ENCODE results near the gene ENPP5. TPM values are rescaled to one million over a fixed set of nuclear protein-coding genes. Genes with fewer than 3 reads are reported as not detected.

ENPP5 gene
- total RNA-seq, 1 donor from 2014 or later, result 1.4 TPM

GRCh38 chr6:46218457-46218856, 47.7 kb upstream of the ENPP5 start:
- Histone ChIP-seq H3K4me3 (ENCODE audit: insufficient read depth, low read depth, low read length) (no peak overlapping the region), H3K36me3 (ENCODE audit: insufficient read depth, low read length) (no peaks in the 10 kb centered on the region), H4K20me1 (ENCODE audit: insufficient read depth, low read length) (no peaks in the 10 kb centered on the region), H3K9me3 (ENCODE audit: insufficient read depth, low read depth, low read length) (no peaks in the 10 kb centered on the region), H2AFZ (ENCODE audit: low read depth, low read length) (no peak overlapping the region), H3K4me1 (ENCODE audit: insufficient read depth, low read length) (no peaks in the 10 kb centered on the region), H3K27ac (ENCODE audit: low read depth, low read length) (no peak overlapping the region), H3K79me2 (ENCODE audit: insufficient read depth, low read length) (no peaks in the 10 kb centered on the region), H3K4me2 (ENCODE audit: low read length) (no peak overlapping the region), H3K9ac (ENCODE audit: low read length) (no peak overlapping the region), H3K27me3 (ENCODE audit: insufficient read depth, low read length) (peaks cover 3% of the 10 kb centered on the region)
- no peak for TF ChIP-seq CTCF (IDR thresholded peaks at IDR 0.05; ENCODE audit: insufficient read depth, low read depth, low read length)
- no peak for DNase-seq (ENCODE audit: low read depth)
- FAIRE-seq, result no peak
- Mint-ChIP-seq H3K9me3 (ENCODE audit: unreplicated experiment) (peaks cover under 1% of the 10 kb centered on the region), H3K4me3 (ENCODE audit: unreplicated experiment) (no peak overlapping the region), H3K36me3 (ENCODE audit: low read depth, unreplicated experiment) (no peaks in the 10 kb centered on the region), H3K4me1 (ENCODE audit: low read depth, unreplicated experiment) (no peaks in the 10 kb centered on the region), H3K27ac (ENCODE audit: unreplicated experiment) (no peak overlapping the region), H3K27me3 (ENCODE audit: low read depth, unreplicated experiment) (no peaks in the 10 kb centered on the region)

- H4K20me1 ChIP-seq (ENCODE audit: insufficient read depth, low read length), result no peaks in the 10 kb centered on the region
- peaks cover 3% of the 10 kb centered on the region for H3K27me3 ChIP-seq (ENCODE audit: insufficient read depth, low read length)
- H3K4me1 Mint-ChIP-seq (ENCODE audit: low read depth, unreplicated experiment), result no peaks in the 10 kb centered on the region
- H3K79me2 ChIP-seq (ENCODE audit: insufficient read depth, low read length), result no peaks in the 10 kb centered on the region
- no peak overlapping the region for H3K4me2 ChIP-seq (ENCODE audit: low read length)
- H3K9me3 ChIP-seq (ENCODE audit: insufficient read depth, low read depth, low read length), result no peaks in the 10 kb centered on the region
- no peak for DNase-seq (ENCODE audit: low read depth)
- H3K36me3 Mint-ChIP-seq (ENCODE audit: low read depth, unreplicated experiment), result no peaks in the 10 kb centered on the region
- H3K4me1 ChIP-seq (ENCODE audit: insufficient read depth, low read length), result no peaks in the 10 kb centered on the region
- peaks cover 3% of the 10 kb centered on the region for H3K9me3 Mint-ChIP-seq (ENCODE audit: unreplicated experiment)
- no peaks in the 10 kb centered on the region for H3K36me3 ChIP-seq (ENCODE audit: insufficient read depth, low read length)
- H3K9ac ChIP-seq (ENCODE audit: low read length), result no peak overlapping the region
- FAIRE-seq, result no peak
- no peak overlapping the region for H3K4me3 ChIP-seq (ENCODE audit: insufficient read depth, low read depth, low read length)
- TF ChIP-seq CTCF (IDR thresholded peaks at IDR 0.05; ENCODE audit: insufficient read depth, low read depth, low read length) (no peak), EZH2 (IDR thresholded peaks at IDR 0.05; ENCODE audit: insufficient read depth, low read length) (no peak)
- no peak overlapping the region for H3K27ac ChIP-seq (ENCODE audit: low read depth, low read length)
- no peak overlapping the region for H3K27ac Mint-ChIP-seq (ENCODE audit: unreplicated experiment)
- no peaks in the 10 kb centered on the region for H3K27me3 Mint-ChIP-seq (ENCODE audit: low read depth, unreplicated experiment)
- H2AFZ ChIP-seq (ENCODE audit: low read depth, low read length), result no peak overlapping the region
- no peak overlapping the region for H3K4me3 Mint-ChIP-seq (ENCODE audit: unreplicated experiment)
Observed at GRCh38 chr6:46217671-46218131, 46.9 kb upstream of the ENPP5 start.

- Histone ChIP-seq H3K4me1 (ENCODE audit: insufficient read depth, low read length) (no peaks in the 10 kb centered on the region), H3K27ac (ENCODE audit: low read depth, low read length) (no peak overlapping the region), H4K20me1 (ENCODE audit: insufficient read depth, low read length) (no peaks in the 10 kb centered on the region), H3K4me2 (ENCODE audit: low read length) (no peak overlapping the region), H3K9ac (ENCODE audit: low read length) (no peak overlapping the region), H2AFZ (ENCODE audit: low read depth, low read length) (no peak overlapping the region), H3K79me2 (ENCODE audit: insufficient read depth, low read length) (no peaks in the 10 kb centered on the region), H3K4me3 (ENCODE audit: insufficient read depth, low read depth, low read length) (no peak overlapping the region), H3K27me3 (ENCODE audit: insufficient read depth, low read length) (peaks cover 3% of the 10 kb centered on the region), H3K36me3 (ENCODE audit: insufficient read depth, low read length) (no peaks in the 10 kb centered on the region), H3K9me3 (ENCODE audit: insufficient read depth, low read depth, low read length) (no peaks in the 10 kb centered on the region)
- H3K4me3 Mint-ChIP-seq (ENCODE audit: unreplicated experiment), result no peak overlapping the region
- no peaks in the 10 kb centered on the region for H3K4me1 Mint-ChIP-seq (ENCODE audit: low read depth, unreplicated experiment)
- peaks cover 3% of the 10 kb centered on the region for H3K9me3 Mint-ChIP-seq (ENCODE audit: unreplicated experiment)
- DNase-seq (ENCODE audit: low read depth) (no peak), FAIRE-seq (no peak)
- no peaks in the 10 kb centered on the region for H3K36me3 Mint-ChIP-seq (ENCODE audit: low read depth, unreplicated experiment)
- no peak for TF ChIP-seq CTCF (IDR thresholded peaks at IDR 0.05; ENCODE audit: insufficient read depth, low read depth, low read length)
- TF ChIP-seq EZH2 (IDR thresholded peaks at IDR 0.05; ENCODE audit: insufficient read depth, low read length), result no peak
- no peaks in the 10 kb centered on the region for H3K27me3 Mint-ChIP-seq (ENCODE audit: low read depth, unreplicated experiment)
- no peak overlapping the region for H3K27ac Mint-ChIP-seq (ENCODE audit: unreplicated experiment)
Observed at GRCh38 chr6:46216879-46217278, 46.1 kb upstream of the ENPP5 start.
